ENCODE measurements around the gene FBXW8. TPM values are rescaled to one million over a fixed set of nuclear protein-coding genes. Genes with fewer than 3 reads are reported as not detected.
A peak's percentile ranks its signal among the peaks of the same experiment; 100 is the strongest.

The FBXW8 gene
- total and polyA plus RNA-seq, 12 donors, result 2.4 to 11.3 (median 7.4) TPM

DNA sequence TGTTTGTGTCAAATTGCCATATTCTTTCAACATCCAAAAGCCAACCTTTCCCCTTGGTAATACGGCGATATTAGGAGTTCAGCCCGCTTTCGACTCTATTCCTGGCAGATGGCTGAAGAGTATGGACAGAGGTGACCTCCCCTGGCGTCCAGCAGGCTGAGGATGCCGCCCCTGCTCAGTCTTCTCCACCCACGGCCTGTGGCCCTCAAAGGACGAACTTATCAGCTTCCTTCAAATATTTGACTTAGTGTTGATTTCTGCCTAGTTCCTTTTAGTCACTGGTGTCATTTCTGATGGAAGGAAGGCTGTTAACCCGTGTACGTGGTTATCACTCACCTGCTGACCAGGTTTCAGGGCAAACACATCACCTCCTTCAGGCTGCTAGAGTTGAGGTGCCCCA is 123.5 kb downstream of the FBXW8 start:
- 42 to 44% methylated on average over 10 of the region's 10 CpGs for WGBS, 2 donors
- H3K27ac ChIP-seq, result peak overlapping the region in 5 of 10 donors; percentile 13 to 77 (median 38)
- H3K4me1 ChIP-seq, result peaks cover 12 to 56% (median 32%) of the 10 kb centered on the region in 9 donors
- TF ChIP-seq, protein P1, sequence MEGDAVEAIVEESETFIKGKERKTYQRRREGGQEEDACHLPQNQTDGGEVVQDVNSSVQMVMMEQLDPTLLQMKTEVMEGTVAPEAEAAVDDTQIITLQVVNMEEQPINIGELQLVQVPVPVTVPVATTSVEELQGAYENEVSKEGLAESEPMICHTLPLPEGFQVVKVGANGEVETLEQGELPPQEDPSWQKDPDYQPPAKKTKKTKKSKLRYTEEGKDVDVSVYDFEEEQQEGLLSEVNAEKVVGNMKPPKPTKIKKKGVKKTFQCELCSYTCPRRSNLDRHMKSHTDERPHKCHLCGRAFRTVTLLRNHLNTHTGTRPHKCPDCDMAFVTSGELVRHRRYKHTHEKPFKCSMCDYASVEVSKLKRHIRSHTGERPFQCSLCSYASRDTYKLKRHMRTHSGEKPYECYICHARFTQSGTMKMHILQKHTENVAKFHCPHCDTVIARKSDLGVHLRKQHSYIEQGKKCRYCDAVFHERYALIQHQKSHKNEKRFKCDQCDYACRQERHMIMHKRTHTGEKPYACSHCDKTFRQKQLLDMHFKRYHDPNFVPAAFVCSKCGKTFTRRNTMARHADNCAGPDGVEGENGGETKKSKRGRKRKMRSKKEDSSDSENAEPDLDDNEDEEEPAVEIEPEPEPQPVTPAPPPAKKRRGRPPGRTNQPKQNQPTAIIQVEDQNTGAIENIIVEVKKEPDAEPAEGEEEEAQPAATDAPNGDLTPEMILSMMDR (IDR thresholded peaks at IDR 0.05), result no peak
- intact Hi-C loops (cut with DNase I), result loop anchor here in 1 of 10 donors (10.0 kb wide), 1 partner anchor 61 kb away; the partner anchor contains the start of gene TESC
- H3K27me3 ChIP-seq, result peaks cover 0 to 14% (median 0%) of the 10 kb centered on the region in 7 donors
- peaks cover 0 to 25% (median 0%) of the 10 kb centered on the region in 9 donors for H3K36me3 ChIP-seq
- no peak for ATAC-seq
- no peaks in the 10 kb centered on the region for H3K9me3 ChIP-seq
- no peak overlapping the region for H3K4me3 ChIP-seq
- DNase-seq, result no peak

DNA sequence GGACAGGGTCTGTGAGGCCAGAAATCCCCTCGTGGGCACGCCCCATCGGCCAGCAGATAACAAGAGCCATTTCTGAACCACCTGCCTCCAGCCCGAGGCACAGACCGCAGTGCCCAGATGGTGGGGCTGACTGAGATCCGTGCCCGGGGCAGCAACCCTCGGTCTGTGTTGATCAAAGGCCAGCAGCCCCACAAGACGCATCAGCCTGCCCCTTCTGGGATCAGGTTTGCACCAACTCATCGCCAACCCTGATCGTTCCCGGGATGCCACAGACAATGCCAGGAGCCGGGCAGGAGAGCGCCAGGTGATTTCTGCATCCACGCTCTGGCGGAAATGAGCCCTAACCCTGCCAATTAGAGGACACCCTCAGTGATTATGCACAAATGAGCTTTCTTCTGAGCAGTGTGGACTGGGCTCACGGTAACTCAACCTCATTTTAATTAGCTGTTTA is 124.0 kb downstream of the FBXW8 start:
- DNase-seq (no peak), ATAC-seq (no peak)
- Histone ChIP-seq H3K4me1 (peaks cover 12 to 51% (median 31%) of the 10 kb centered on the region in 9 donors), H3K9me3 (no peaks in the 10 kb centered on the region), H3K27me3 (peaks cover 0 to 14% (median 0%) of the 10 kb centered on the region in 7 donors), H3K4me3 (no peak overlapping the region), H3K27ac (peak overlapping the region in 3 of 10 donors; percentile 13 to 77 (median 22)), H3K36me3 (peaks cover 0 to 20% (median 0%) of the 10 kb centered on the region in 9 donors)
- TF ChIP-seq, protein P1 (IDR thresholded peaks at IDR 0.05), result no peak
- WGBS, 2 donors, result 69 to 76% methylated on average over 17 of the region's 17 CpGs
- intact Hi-C loops (cut with DNase I), result loop anchor here in 1 of 10 donors (10.0 kb wide), 1 partner anchor 60 kb away; the partner anchor contains the start of gene TESC

DNA sequence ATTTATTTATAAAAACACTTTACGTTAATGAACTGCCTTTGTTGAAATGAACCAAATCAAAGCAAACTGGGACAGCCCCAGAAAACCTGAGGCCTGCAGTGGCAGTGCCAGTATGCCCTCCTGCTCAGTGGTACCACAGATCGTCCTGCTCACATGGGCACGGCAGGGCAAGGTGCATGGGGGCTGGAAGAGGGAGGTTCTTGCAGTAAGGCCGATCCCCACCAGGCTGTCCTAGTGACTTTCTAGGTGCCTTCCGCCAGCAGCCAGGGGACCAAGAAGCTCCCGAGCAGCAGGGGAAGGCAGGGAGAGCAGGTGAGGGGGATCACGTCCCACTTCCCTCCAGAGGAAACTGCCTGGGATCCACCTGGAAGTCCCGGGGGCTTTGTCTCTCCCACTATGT is 124.5 kb downstream of the FBXW8 start:
- Histone ChIP-seq H3K9me3 (no peaks in the 10 kb centered on the region), H3K36me3 (peaks cover 0 to 14% (median 0%) of the 10 kb centered on the region in 9 donors), H3K4me1 (peaks cover 12 to 45% (median 26%) of the 10 kb centered on the region in 9 donors), H3K27ac (no peak overlapping the region), H3K4me3 (no peak overlapping the region), H3K27me3 (peaks cover 0 to 14% (median 0%) of the 10 kb centered on the region in 7 donors)
- intact Hi-C loops (cut with DNase I), result loop anchor here in 1 of 10 donors (10.0 kb wide), 1 partner anchor 60 kb away; the partner anchor contains the start of gene TESC
- TF ChIP-seq, protein P1 (IDR thresholded peaks at IDR 0.05), result no peak
- 66 to 73% methylated on average over 8 of the region's 8 CpGs for WGBS, 2 donors
- DNase-seq (no peak), ATAC-seq (no peak)

DNA sequence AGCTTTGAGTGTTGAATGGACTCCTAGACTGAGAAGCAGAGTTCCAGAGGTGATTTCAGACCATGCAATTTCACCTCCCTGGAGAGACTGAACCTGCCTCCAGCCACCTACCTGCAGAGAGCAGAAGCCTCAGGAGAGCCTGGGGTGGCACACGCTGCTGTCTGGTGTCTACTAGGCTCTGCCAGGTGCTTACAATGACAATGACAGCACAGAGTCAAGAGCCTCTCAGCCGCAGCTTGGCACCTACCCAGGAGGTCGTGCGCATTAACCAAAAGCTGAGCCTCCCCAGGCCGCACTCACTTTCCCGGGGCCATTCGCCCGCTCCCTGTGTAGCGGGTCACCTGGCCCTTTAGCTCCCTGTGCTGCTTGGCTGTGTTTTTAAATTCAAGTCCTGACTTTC is 125.3 kb downstream of the FBXW8 start:
- TF ChIP-seq, protein P1 (IDR thresholded peaks at IDR 0.05), result no peak
- Histone ChIP-seq H3K9me3 (no peaks in the 10 kb centered on the region), H3K4me1 (peaks cover 12 to 38% (median 25%) of the 10 kb centered on the region in 9 donors), H3K27ac (no peak overlapping the region), H3K27me3 (peaks cover 0 to 14% (median 0%) of the 10 kb centered on the region in 7 donors), H3K4me3 (no peak overlapping the region), H3K36me3 (peaks cover 0 to 9% (median 0%) of the 10 kb centered on the region in 9 donors)
- ATAC-seq, result peak in 7 of 8 donors; percentile 9 to 56 (median 40)
- peak; percentile 51 to 62 for DNase-seq
- intact Hi-C loops (cut with DNase I), result loop anchor here in 1 of 10 donors (10.0 kb wide), 1 partner anchor 59 kb away; the partner anchor contains the start of gene TESC
- whole genome bisulfite sequencing, 2 donors, result 57 to 73% methylated on average over 9 of the region's 9 CpGs
